SK-N-SH treated with all-trans-retinoic acid at 6 μM for 48 hours (cell line): Measurements from ENCODE around the gene ALOX5.

Source experiments
- ATAC-seq: fragments of 200-7000 bp; cut with Tn5 transposase; 3 replicates; pipeline ENCODE4 v1.9.1; 2020; ENCODE audit warnings: mild to moderate bottlenecking, moderate library complexity
- ARNTL ChIP-seq: fragments of 450-650 bp; formaldehyde crosslinking; IDR thresholded peaks from 2 replicates; pipeline ENCODE4 v1.5.0; 2020; ENCODE audit warnings: low read depth, mild to moderate bottlenecking, moderate library complexity, borderline replicate concordance
- BACH2 ChIP-seq: fragments of 250-450 bp; sonication (Bioruptor Pico); IDR thresholded peaks from 2 replicates; pipeline ENCODE4 v1.9.0; 2021; ENCODE audit warnings: mild to moderate bottlenecking, borderline replicate concordance
- ESRRG ChIP-seq: fragments of 250-450 bp; sonication (Bioruptor Pico); IDR thresholded peaks from 2 replicates; pipeline ENCODE4 v1.6.1; 2021; ENCODE audit warnings: mild to moderate bottlenecking
- GLIS3 ChIP-seq: fragments of 250-450 bp; sonication (Bioruptor Pico); IDR thresholded peaks from 2 replicates; pipeline ENCODE4 v1.5.0; 2020; ENCODE audit warnings: mild to moderate bottlenecking, moderate library complexity
- ISL1 ChIP-seq: fragments of 250-450 bp; sonication (Bioruptor Pico); IDR thresholded peaks from 2 replicates; pipeline ENCODE4 v2.1.2; 2022; ENCODE audit warnings: mild to moderate bottlenecking, moderate library complexity
- OSR1 ChIP-seq: fragments of 250-450 bp; sonication (Bioruptor Pico); IDR thresholded peaks from 2 replicates; pipeline ENCODE4 v1.8.0; 2022; ENCODE audit warnings: moderate library complexity, mild to moderate bottlenecking, inconsistent platforms
- PPARA ChIP-seq: fragments of 250-450 bp; sonication (Bioruptor Pico); IDR thresholded peaks from 2 replicates; pipeline ENCODE4 v1.5.0; 2020; ENCODE audit warnings: mild to moderate bottlenecking, borderline replicate concordance
- RARB ChIP-seq: fragments of 250-450 bp; sonication (Bioruptor Pico); IDR thresholded peaks from 2 replicates; pipeline ENCODE4 v1.8.0; 2021; ENCODE audit warnings: mild to moderate bottlenecking, moderate library complexity
- SNAI2 ChIP-seq: fragments of 250-450 bp; sonication (Bioruptor Pico); IDR thresholded peaks from 2 replicates; pipeline ENCODE4 v1.5.0; 2020; ENCODE audit warnings: mild to moderate bottlenecking, moderate library complexity
- TOX ChIP-seq: fragments of 250-450 bp; sonication (Bioruptor Pico); IDR thresholded peaks from 2 replicates; pipeline ENCODE4 v1.8.0; 2021; ENCODE audit warnings: mild to moderate bottlenecking, moderate library complexity, borderline replicate concordance
- ZC3H10 ChIP-seq: fragments of 250-450 bp; sonication (Bioruptor Pico); IDR thresholded peaks from 2 replicates; pipeline ENCODE4 v1.5.1; 2021; ENCODE audit warnings: mild to moderate bottlenecking, moderate library complexity
- ZFP3 ChIP-seq: fragments of 250-450 bp; sonication (Bioruptor Pico); IDR thresholded peaks from 2 replicates; pipeline ENCODE4 v1.5.0; 2020; ENCODE audit warnings: mild to moderate bottlenecking, moderate library complexity
- ZFP30 ChIP-seq: fragments of 450-650 bp; formaldehyde crosslinking; IDR thresholded peaks from 2 replicates; pipeline ENCODE4 v1.5.0; 2022; ENCODE audit warnings: mild to moderate bottlenecking, moderate library complexity
- ZNF70 ChIP-seq: fragments of 450-650 bp; formaldehyde crosslinking; IDR thresholded peaks from 2 replicates; pipeline ENCODE4 v1.5.0; 2020; ENCODE audit warnings: mild to moderate bottlenecking, moderate library complexity
- ZNF8 ChIP-seq: fragments of 450-650 bp; formaldehyde crosslinking; IDR thresholded peaks from 2 replicates; pipeline ENCODE4 v1.5.0; 2020; ENCODE audit warnings: mild to moderate bottlenecking, moderate library complexity
- TF ChIP-seq, protein P1 (sequence below): fragments of 250-450 bp; sonication (Bioruptor Pico); IDR thresholded peaks from 2 replicates; pipeline ENCODE4 v1.8.0; 2021; ENCODE audit warnings: low read depth, mild to moderate bottlenecking, moderate library complexity, borderline replicate concordance
- TF ChIP-seq, protein P2 (sequence below): fragments of 250-450 bp; sonication (Bioruptor Pico); IDR thresholded peaks from 2 replicates; pipeline ENCODE4 v1.8.0; 2020; ENCODE audit warnings: mild to moderate bottlenecking, moderate library complexity, borderline replicate concordance
- TF ChIP-seq, protein P3 (sequence below): fragments of 250-450 bp; sonication (Bioruptor Pico); IDR thresholded peaks from 2 replicates; pipeline ENCODE4 v1.5.1; 2020; ENCODE audit warnings: low read depth, mild to moderate bottlenecking, moderate library complexity

The ALOX5 gene

DNA sequence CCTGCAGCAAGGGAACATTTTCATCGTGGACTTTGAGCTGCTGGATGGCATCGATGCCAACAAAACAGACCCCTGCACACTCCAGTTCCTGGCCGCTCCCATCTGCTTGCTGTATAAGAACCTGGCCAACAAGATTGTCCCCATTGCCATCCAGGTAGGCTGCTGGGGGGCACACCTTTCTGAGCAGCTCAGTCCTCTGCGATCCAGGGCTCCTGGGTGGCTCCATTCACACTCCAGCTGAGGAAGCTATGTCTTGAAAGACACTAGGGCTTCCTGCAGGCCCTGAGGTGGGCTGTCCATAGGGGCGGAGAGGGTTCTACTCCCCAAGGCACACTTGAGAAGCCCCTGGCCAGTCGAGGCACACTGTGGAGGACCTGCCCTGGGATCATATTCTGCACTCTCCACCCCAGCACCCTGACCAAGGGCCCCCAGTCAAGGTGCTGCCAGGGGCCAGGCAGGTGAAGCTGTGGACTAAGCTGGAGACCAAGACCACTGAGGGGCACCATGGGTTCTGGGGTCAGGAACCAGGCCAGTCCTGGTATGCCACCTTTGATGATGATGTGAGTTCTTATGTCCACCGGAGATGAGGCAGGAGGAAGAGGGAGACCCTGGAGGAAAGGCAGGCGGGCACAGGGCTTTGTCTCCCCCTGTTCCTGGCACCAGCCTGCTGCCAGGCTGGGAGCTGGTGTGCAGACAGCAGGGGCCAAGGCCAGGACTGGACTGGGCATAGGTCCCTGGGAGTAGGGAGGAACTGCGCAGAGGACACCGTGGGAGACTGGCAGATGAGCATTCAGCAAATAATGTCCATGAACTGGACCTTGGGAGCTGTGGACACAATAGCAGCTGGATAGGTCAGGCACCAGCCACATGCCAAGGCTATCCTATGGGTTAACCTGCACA is 54.8 kb downstream of the ALOX5 start:
- ATAC-seq: no peak
- TF ChIP-seq ZFP3 (CRISPR knock-in tag) (no peak), RARB (no peak), SNAI2 (no peak), ESRRG (CRISPR knock-in tag) (no peak), ARNTL (no peak), TOX (CRISPR knock-in tag) (no peak)
- TF ChIP-seq, protein P1, sequence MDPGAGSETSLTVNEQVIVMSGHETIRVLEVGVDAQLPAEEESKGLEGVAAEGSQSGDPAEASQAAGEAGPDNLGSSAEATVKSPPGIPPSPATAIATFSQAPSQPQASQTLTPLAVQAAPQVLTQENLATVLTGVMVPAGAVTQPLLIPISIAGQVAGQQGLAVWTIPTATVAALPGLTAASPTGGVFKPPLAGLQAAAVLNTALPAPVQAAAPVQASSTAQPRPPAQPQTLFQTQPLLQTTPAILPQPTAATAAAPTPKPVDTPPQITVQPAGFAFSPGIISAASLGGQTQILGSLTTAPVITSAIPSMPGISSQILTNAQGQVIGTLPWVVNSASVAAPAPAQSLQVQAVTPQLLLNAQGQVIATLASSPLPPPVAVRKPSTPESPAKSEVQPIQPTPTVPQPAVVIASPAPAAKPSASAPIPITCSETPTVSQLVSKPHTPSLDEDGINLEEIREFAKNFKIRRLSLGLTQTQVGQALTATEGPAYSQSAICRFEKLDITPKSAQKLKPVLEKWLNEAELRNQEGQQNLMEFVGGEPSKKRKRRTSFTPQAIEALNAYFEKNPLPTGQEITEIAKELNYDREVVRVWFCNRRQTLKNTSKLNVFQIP (CRISPR knock-in tag): no peak

DNA sequence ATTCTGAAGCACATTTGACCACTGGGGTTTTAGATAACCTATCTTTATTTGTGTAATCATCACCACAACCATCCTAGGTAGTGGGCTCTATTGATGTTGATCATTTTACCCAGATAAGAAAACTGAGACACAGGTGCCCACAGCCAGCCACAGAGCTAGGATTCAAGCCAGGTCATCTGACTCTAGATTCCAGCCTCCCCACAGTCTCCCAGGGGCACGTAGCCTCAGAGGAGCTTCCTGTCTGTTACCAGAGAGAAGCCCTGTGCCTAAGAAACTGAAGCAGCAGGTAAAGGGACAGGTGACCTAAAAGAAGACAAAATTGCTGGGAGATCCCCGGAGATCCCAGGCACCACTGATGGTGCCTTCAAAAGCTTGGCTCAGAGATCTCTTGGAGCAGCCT is 55.8 kb downstream of the ALOX5 start:
- no peak for ATAC-seq
- no peak for TF ChIP-seq ISL1
- no peak for TF ChIP-seq OSR1 (CRISPR knock-in tag)
- no peak for TF ChIP-seq ZFP30 (CRISPR knock-in tag)
- no peak for TF ChIP-seq BACH2 (CRISPR knock-in tag)
- no peak for TF ChIP-seq ZNF70 (CRISPR knock-in tag)

DNA sequence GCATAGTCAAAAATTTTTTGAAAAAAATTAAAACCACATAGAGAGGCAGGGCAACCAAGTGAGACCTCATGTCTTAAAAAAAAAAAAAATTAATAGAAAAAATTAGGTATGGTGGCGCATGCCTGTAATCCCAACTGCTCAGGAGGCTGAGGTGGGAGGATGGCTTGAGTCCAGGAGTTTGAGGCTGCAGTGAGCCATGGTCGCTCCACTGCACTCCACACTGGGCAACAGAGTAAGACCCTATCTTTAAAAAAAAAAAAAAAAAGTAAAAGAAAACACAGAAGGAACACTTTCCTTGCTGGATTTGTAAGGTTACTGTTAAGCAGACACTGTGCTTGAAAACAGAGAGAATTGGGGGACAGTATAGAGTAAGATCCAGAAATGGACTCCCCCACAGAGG is 58.1 kb downstream of the ALOX5 start:
- TF ChIP-seq GLIS3 (CRISPR knock-in tag) (no peak), ZC3H10 (CRISPR knock-in tag) (no peak), ZNF8 (CRISPR knock-in tag) (no peak), ZFP30 (CRISPR knock-in tag) (no peak), RARB (no peak), OSR1 (CRISPR knock-in tag) (no peak), BACH2 (CRISPR knock-in tag) (no peak), ISL1 (no peak), ESRRG (CRISPR knock-in tag) (no peak)
- TF ChIP-seq, protein P2, sequence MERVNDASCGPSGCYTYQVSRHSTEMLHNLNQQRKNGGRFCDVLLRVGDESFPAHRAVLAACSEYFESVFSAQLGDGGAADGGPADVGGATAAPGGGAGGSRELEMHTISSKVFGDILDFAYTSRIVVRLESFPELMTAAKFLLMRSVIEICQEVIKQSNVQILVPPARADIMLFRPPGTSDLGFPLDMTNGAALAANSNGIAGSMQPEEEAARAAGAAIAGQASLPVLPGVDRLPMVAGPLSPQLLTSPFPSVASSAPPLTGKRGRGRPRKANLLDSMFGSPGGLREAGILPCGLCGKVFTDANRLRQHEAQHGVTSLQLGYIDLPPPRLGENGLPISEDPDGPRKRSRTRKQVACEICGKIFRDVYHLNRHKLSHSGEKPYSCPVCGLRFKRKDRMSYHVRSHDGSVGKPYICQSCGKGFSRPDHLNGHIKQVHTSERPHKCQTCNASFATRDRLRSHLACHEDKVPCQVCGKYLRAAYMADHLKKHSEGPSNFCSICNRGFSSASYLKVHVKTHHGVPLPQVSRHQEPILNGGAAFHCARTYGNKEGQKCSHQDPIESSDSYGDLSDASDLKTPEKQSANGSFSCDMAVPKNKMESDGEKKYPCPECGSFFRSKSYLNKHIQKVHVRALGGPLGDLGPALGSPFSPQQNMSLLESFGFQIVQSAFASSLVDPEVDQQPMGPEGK: no peak
- TF ChIP-seq, protein P3, sequence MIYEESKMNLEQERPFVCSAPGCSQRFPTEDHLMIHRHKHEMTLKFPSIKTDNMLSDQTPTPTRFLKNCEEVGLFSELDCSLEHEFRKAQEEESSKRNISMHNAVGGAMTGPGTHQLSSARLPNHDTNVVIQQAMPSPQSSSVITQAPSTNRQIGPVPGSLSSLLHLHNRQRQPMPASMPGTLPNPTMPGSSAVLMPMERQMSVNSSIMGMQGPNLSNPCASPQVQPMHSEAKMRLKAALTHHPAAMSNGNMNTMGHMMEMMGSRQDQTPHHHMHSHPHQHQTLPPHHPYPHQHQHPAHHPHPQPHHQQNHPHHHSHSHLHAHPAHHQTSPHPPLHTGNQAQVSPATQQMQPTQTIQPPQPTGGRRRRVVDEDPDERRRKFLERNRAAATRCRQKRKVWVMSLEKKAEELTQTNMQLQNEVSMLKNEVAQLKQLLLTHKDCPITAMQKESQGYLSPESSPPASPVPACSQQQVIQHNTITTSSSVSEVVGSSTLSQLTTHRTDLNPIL (CRISPR knock-in tag): no peak
- ATAC-seq: no peak

DNA sequence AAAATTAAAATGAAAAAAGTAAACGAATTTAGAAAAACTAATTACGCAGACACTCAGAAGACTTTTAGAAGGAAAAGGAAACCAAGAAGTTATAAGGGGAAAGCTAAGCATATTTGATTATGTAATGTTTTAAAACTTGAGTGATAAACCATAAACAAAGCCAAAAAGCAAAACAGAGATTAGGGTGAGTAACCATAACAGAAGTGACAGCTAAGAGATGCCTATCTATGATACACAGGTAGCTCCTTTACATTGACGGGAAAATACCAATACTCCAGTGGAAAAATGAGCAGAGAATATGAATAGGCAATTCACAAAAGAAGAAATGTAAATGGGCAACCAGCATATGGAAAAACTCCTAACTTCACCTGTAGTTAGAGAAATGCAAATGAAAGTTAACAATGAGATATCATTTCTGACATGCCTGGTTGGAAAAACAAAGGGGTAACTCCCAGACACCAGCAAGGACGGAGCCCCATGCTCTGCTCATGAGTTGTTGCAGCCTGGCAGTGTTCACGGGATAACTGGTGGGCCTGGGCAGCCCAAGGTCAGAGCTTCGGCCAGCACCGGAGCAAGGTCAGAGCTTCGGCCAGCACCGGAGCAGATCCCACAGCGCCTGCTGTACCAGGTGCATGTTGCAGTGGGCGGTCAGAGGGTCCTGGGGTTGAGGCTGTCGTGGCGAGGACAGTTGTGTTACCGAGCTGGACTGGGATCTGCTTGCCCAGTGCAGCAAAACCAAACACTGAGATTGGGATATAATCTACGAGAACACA is 58.9 kb downstream of the ALOX5 start:
- no peak for TF ChIP-seq ZFP30 (CRISPR knock-in tag)
- no peak for TF ChIP-seq TOX (CRISPR knock-in tag)
- TF ChIP-seq GLIS3 (CRISPR knock-in tag): no peak
- no peak for TF ChIP-seq PPARA (CRISPR knock-in tag)
- TF ChIP-seq, protein P3 (CRISPR knock-in tag): no peak
- no peak for ATAC-seq
